ENCODE results near the gene SNCB.
A peak's percentile ranks its signal among the peaks of the same experiment; 100 is the strongest.
"Not testable (repeated sequence)": the region's sequence is repeated elsewhere in the genome, so short reads cannot be mapped to it uniquely, and the experiment has no call there.

The SNCB gene

GRCh38 chr5:176599749-176600430 lies 30.4 kb downstream of the SNCB start:
- DNase-seq (ENCODE audit: low read depth in 3 of 3): not testable (repeated sequence)

- no peak for DNase-seq (ENCODE audit: low read depth in 3 of 3)
Observed at GRCh38 chr5:176597417-176598389, 32.6 kb downstream of the SNCB start.

- peak; percentile 55 to 61 (median 58) for DNase-seq (ENCODE audit: low read depth in 3 of 3)
Observed at GRCh38 chr5:176596689-176597416, 33.5 kb downstream of the SNCB start.

GRCh38 chr5:176596069-176596644 lies 34.2 kb downstream of the SNCB start:
- DNase-seq (ENCODE audit: low read depth in 3 of 3): no peak

- no peak for DNase-seq (ENCODE audit: low read depth in 3 of 3)
Observed at GRCh38 chr5:176595386-176595943, 34.9 kb downstream of the SNCB start.

- DNase-seq (ENCODE audit: low read depth in 3 of 3): no peak
Observed at GRCh38 chr5:176594554-176594953, 35.8 kb downstream of the SNCB start.

- no peak for DNase-seq (ENCODE audit: low read depth in 3 of 3)
Observed at GRCh38 chr5:176593273-176593869, 37.0 kb downstream of the SNCB start.

- DNase-seq (ENCODE audit: low read depth in 3 of 3): no peak
Observed at GRCh38 chr5:176592573-176592972, 37.8 kb downstream of the SNCB start.

- DNase-seq (ENCODE audit: low read depth in 3 of 3): not testable (repeated sequence)
Observed at GRCh38 chr5:176591667-176592066, 38.7 kb downstream of the SNCB start.

- no peak for DNase-seq (ENCODE audit: low read depth in 3 of 3)
Observed at GRCh38 chr5:176590035-176590717, 40.2 kb downstream of the SNCB start.

- no peak for DNase-seq (ENCODE audit: low read depth in 3 of 3)
Observed at GRCh38 chr5:176589039-176589769, 41.1 kb downstream of the SNCB start.

- no peak for DNase-seq (ENCODE audit: low read depth in 3 of 3)
Observed at GRCh38 chr5:176588297-176588696, 42.0 kb downstream of the SNCB start.

GRCh38 chr5:176587398-176587797 lies 42.9 kb downstream of the SNCB start:
- no peak for DNase-seq (ENCODE audit: low read depth in 3 of 3)

- DNase-seq (ENCODE audit: low read depth in 3 of 3): no peak
Observed at GRCh38 chr5:176583076-176583475, 47.3 kb downstream of the SNCB start.

GRCh38 chr5:176581361-176581760 lies 49.0 kb downstream of the SNCB start:
- no peak for DNase-seq (ENCODE audit: low read depth in 3 of 3)

- DNase-seq (ENCODE audit: low read depth in 3 of 3): no peak
Observed at GRCh38 chr5:176579323-176579722, 51.0 kb downstream of the SNCB start.

GRCh38 chr5:176578391-176578808 lies 51.9 kb downstream of the SNCB start:
- DNase-seq (ENCODE audit: low read depth in 3 of 3): peak in 1 of 3 experiments; percentile 12

GRCh38 chr5:176577312-176578176 lies 52.8 kb downstream of the SNCB start:
- no peak for DNase-seq (ENCODE audit: low read depth in 3 of 3)
